D721Med (cell line): Measurements from ENCODE around the gene AASDHPPT.

Experiments
- DNase-seq: peaks from one replicate; pipeline ENCODE4 v3.0.0; 2011; ENCODE audit warnings: low spot score; ENCODE audit not compliant: insufficient read length
- FAIRE-seq: peaks from 2 replicates; lab custom pipeline; 2011; peaks lifted over from hg19 to GRCh38; lab: Jason Lieb, UNC
- CTCF ChIP-seq: IDR thresholded peaks from 2 replicates; pipeline ENCODE4 v1.5.1; 2012; ENCODE audit warnings: mild to moderate bottlenecking, control low read depth; ENCODE audit not compliant: insufficient read depth; ENCODE audit errors: missing control alignments

The AASDHPPT gene

GRCh38 chr11:106132582-106133354, 55.3 kb downstream of the AASDHPPT start:
- FAIRE-seq, result no peak
- no peak for DNase-seq
- TF ChIP-seq CTCF, result no peak

GRCh38 chr11:106133529-106133928, 56.1 kb downstream of the AASDHPPT start:
- peak; percentile 12 for TF ChIP-seq CTCF
- no peak for FAIRE-seq
- no peak for DNase-seq

- DNase-seq, result no peak
- no peak for FAIRE-seq
- no peak for TF ChIP-seq CTCF
Observed at GRCh38 chr11:106137061-106137460, 59.6 kb downstream of the AASDHPPT start.

GRCh38 chr11:106137758-106138157, 60.3 kb downstream of the AASDHPPT start:
- no peak for FAIRE-seq
- no peak for TF ChIP-seq CTCF
- no peak for DNase-seq
